Kidney epithelial cell (primary cell): ENCODE data around the gene PRKAR1B. TPM values are rescaled to one million over a fixed set of nuclear protein-coding genes. Genes with fewer than 3 reads are reported as not detected.
"Not testable (repeated sequence)": the region's sequence is repeated elsewhere in the genome, so short reads cannot be mapped to it uniquely, and the experiment has no call there.

Source experiments
- DNase-seq: peaks from one replicate; pipeline ENCODE4 v3.0.0-alpha.2; 2010; ENCODE audit warnings: low read depth
- H3K27me3 ChIP-seq: 2 replicates; pipeline ENCODE4 v1.6.0; 2011; ENCODE audit warnings: low read length; ENCODE audit not compliant: control insufficient read depth, insufficient read depth
- H3K36me3 ChIP-seq: 2 replicates; pipeline ENCODE4 v1.5.1; 2011; ENCODE audit warnings: low read length; ENCODE audit not compliant: control insufficient read depth, insufficient read depth
- H3K4me3 ChIP-seq: 2 replicates; pipeline ENCODE4 v1.5.1; 2011; ENCODE audit warnings: low read depth, mild to moderate bottlenecking, control low read depth, low read length
- total RNA-seq: library from RNA; depleted of rRNA; stranded (reverse); fragments of >200 nt; gene quantifications from 2 replicates; pipeline ENCODE4 v1.2.3, GENCODE V29; 2015
- TF ChIP-seq, protein P1 (sequence below): IDR thresholded peaks from 2 replicates; pipeline ENCODE4 v1.5.1; 2011; ENCODE audit warnings: mild to moderate bottlenecking, moderate library complexity, low read length, control low read depth, inconsistent platforms; ENCODE audit not compliant: insufficient read depth, poor library complexity, severe bottlenecking

PRKAR1B gene
- total RNA-seq, 1 donor from 2014 or later, result 23.8 TPM

DNA sequence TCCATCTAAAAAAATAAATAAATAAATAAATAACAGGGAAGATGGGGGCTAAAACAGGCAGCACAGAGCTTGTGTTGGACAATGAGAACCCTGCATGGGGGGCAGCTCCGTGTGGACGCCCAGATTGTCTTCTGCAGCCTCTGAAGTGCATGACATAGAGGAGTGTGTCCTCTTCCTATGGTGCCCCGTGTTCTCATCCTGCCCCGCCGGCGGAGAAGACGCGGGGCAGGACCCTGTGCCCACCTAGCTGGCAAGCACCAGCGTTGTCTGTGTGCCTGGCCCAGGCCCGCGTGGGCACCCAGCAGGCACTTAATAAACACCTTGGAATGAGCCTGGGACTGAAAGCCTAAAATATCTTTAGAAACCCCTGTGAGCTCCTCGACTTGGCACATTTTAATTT, 89.3 kb downstream of the PRKAR1B start:
- TF ChIP-seq, protein P1, sequence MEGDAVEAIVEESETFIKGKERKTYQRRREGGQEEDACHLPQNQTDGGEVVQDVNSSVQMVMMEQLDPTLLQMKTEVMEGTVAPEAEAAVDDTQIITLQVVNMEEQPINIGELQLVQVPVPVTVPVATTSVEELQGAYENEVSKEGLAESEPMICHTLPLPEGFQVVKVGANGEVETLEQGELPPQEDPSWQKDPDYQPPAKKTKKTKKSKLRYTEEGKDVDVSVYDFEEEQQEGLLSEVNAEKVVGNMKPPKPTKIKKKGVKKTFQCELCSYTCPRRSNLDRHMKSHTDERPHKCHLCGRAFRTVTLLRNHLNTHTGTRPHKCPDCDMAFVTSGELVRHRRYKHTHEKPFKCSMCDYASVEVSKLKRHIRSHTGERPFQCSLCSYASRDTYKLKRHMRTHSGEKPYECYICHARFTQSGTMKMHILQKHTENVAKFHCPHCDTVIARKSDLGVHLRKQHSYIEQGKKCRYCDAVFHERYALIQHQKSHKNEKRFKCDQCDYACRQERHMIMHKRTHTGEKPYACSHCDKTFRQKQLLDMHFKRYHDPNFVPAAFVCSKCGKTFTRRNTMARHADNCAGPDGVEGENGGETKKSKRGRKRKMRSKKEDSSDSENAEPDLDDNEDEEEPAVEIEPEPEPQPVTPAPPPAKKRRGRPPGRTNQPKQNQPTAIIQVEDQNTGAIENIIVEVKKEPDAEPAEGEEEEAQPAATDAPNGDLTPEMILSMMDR, result no peak
- H3K27me3 ChIP-seq, result no peaks in the 10 kb centered on the region
- H3K36me3 ChIP-seq, result no peaks in the 10 kb centered on the region
- no peak for DNase-seq
- H3K4me3 ChIP-seq, result no peak overlapping the region

DNA sequence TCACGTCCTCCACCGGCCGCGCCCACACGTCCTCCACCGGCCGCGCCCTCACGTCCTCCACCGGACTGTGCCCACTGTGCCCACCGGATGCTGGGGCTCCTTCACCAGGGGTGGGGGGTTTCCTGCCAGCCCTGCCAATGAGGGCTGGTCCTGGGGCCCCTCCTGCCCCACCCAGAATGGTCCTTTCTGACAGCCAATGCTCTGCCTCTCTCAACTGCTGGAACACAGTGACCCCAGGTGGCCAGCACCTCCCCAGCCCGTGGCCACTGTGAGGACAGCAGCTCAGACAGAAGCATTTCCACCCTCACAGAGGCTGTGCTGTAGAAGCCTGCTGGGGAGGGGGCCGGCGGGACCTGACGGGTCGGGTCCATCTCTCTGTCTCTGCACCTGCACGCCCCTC, 90.7 kb downstream of the PRKAR1B start:
- TF ChIP-seq, protein P1, result peak; percentile 50
- Histone ChIP-seq H3K4me3 (no peak overlapping the region), H3K36me3 (no peaks in the 10 kb centered on the region), H3K27me3 (no peaks in the 10 kb centered on the region)
- no peak for DNase-seq

DNA sequence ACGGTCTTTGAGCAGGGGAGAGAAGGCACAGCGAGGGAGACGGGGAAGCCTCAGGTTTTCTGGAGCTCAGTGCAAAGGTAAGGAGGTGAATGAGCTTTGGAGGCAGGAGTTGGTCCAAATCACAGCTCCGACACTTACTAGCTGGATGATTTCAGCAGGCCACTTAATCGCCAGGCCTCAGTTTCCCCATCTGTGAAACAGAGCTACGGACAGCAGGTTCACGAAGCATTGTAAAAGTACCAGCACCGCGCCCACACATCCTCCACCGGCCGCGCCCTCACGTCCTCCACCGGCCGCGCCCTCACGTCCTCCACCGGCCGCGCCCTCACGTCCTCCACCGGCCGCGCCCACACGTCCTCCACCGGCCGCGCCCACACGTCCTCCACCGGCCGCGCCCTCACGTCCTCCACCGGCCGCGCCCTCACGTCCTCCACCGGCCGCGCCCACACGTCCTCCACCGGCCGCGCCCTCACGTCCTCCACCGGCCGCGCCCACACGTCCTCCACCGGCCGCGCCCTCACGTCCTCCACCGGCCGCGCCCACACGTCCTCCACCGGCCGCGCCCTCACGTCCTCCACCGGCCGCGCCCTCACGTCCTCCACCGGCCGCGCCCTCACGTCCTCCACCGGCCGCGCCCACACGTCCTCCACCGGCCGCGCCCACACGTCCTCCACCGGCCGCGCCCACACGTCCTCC, 91.2 kb downstream of the PRKAR1B start:
- not testable (repeated sequence) for DNase-seq, H3K4me3 ChIP-seq

DNA sequence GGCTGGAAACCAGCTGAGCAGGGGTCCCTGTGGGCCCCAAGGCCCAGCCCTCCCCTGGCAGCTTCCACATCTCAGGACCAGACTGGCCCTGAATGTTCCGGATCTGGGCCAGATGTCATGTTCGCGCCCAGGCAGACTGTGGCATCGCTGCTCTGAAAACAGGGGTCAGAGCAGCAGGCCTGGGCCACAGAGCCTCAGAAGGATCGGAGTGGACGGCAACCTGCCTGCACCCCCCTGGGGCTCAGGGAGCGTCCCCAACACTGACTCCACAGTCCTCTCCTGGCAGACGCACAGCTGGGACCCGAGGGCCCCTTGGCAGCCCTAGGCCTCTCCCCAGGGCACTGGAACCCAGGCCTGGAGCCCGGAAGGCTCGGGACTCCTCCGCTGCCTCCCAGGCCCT, 91.9 kb downstream of the PRKAR1B start:
- Histone ChIP-seq H3K4me3 (no peak overlapping the region), H3K36me3 (no peaks in the 10 kb centered on the region), H3K27me3 (no peaks in the 10 kb centered on the region)
- DNase-seq, result no peak
- TF ChIP-seq, protein P1, result no peak

More for the DNA sequence above, 91.2 kb downstream of the PRKAR1B start:
- H3K36me3 ChIP-seq, H3K27me3 ChIP-seq: not testable (repeated sequence)

DNA sequence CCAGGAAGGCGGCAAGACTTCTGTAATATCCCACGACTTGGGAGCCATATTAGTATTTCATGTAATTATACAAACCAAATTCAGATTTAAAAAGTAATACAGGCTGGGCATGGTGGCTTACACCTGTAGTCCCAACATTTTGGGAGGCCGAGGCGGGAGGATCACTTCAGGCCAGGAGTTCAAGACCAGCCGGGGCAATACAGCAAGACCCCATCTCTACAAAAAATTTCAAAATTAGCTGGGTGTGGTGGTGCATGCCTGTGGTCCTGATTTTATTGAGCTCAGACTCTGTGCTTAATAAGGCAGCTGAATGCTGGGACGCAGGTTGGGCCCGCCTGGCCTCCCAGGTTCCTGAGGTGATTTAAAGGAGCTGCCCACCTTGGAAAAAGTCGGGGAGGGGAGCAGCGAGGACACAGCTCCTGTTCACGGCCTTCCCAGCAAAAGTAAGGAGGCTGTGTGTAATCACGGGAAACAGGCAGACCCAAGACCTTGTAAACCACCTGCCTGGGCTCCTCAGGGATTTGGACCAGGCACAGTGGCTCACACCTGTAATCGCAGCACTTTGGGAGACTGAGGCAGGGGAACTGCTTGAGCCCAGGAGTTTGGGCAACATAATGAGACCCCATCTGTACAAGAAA, 93.6 kb downstream of the PRKAR1B start:
- H3K36me3 ChIP-seq, result no peaks in the 10 kb centered on the region
- no peak overlapping the region for H3K4me3 ChIP-seq
- TF ChIP-seq, protein P1, result no peak
- H3K27me3 ChIP-seq, result no peaks in the 10 kb centered on the region
- DNase-seq, result no peak

DNA sequence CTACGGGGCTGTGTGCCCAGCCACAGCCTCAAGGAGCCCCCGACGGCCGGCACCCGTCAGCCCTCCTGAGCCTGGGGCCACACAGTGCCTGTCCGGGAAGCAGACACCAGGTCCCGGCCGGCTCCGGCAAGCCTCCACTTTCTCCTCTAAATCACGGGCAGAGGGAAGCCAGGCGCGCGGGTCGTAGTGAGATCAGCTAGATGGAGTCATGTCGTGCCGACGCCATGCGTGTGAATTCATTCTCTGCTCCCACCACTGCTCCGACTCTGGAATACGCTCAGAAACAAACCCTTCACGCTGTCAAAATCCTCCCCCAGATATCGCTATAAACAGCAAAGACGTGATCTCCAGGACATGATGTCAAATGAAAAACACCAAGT, 94.3 kb downstream of the PRKAR1B start:
- DNase-seq, result no peak
- Histone ChIP-seq H3K4me3 (no peak overlapping the region), H3K27me3 (no peaks in the 10 kb centered on the region), H3K36me3 (no peaks in the 10 kb centered on the region)
- TF ChIP-seq, protein P1, result no peak
